GM12892 (cell line): ENCODE data around the gene EFNB2.

Source experiments
- DNase-seq: peaks from one replicate; pipeline ENCODE4 v3.0.0; 2011; ENCODE audit not compliant: insufficient read length
- FAIRE-seq: peaks from 2 replicates; lab custom pipeline; 2011; peaks lifted over from hg19 to GRCh38; lab: Jason Lieb, UNC
- POLR2A ChIP-seq: IDR thresholded peaks from 2 replicates; pipeline ENCODE4 v1.6.1; 2011; ENCODE audit warnings: low read depth, low read length, control low read depth
- POLR2AphosphoS5 ChIP-seq: IDR thresholded peaks from 2 replicates; pipeline ENCODE4 v1.6.1; 2011; ENCODE audit warnings: low read depth, low read length, control low read depth
- TAF1 ChIP-seq: IDR thresholded peaks from 2 replicates; pipeline ENCODE4 v1.6.1; 2011; ENCODE audit warnings: low read depth, mild to moderate bottlenecking, control low read depth, low read length, borderline replicate concordance

Gene EFNB2

GRCh38 chr13:106529415-106530170, 5.9 kb downstream of the EFNB2 start:
- DNase-seq (no peak), FAIRE-seq (no peak)
- TF ChIP-seq POLR2A (no peak), POLR2AphosphoS5 (no peak), TAF1 (no peak)

- FAIRE-seq (no peak), DNase-seq (no peak)
- TF ChIP-seq TAF1 = no peak
- TF ChIP-seq POLR2AphosphoS5 = no peak
- no peak for TF ChIP-seq POLR2A
Measured at GRCh38 chr13:106528718-106529414, 6.6 kb downstream of the EFNB2 start.

- TF ChIP-seq POLR2AphosphoS5 = no peak
- no peak for TF ChIP-seq POLR2A
- no peak for TF ChIP-seq TAF1
- FAIRE-seq = no peak
- no peak for DNase-seq
Measured at GRCh38 chr13:106527826-106528225, 7.6 kb downstream of the EFNB2 start.

GRCh38 chr13:106527445-106527801, 8.0 kb downstream of the EFNB2 start:
- FAIRE-seq = no peak
- TF ChIP-seq POLR2A = no peak
- no peak for TF ChIP-seq POLR2AphosphoS5
- DNase-seq = no peak

GRCh38 chr13:106526738-106527444, 8.6 kb downstream of the EFNB2 start:
- TF ChIP-seq TAF1 = no peak
- no peak for TF ChIP-seq POLR2A
- no peak for TF ChIP-seq POLR2AphosphoS5
- DNase-seq (no peak), FAIRE-seq (no peak)

GRCh38 chr13:106525865-106526264, 9.6 kb downstream of the EFNB2 start:
- DNase-seq (no peak), FAIRE-seq (no peak)
- TF ChIP-seq POLR2A (no peak), POLR2AphosphoS5 (no peak)

GRCh38 chr13:106524108-106524507, 11.4 kb downstream of the EFNB2 start:
- FAIRE-seq (no peak), DNase-seq (no peak)
- no peak for TF ChIP-seq POLR2AphosphoS5
- TF ChIP-seq TAF1 = no peak
- no peak for TF ChIP-seq POLR2A

- DNase-seq = no peak
- no peak for FAIRE-seq
- no peak for TF ChIP-seq POLR2A
- no peak for TF ChIP-seq TAF1
- TF ChIP-seq POLR2AphosphoS5 = no peak
Measured at GRCh38 chr13:106523576-106523975, 11.9 kb downstream of the EFNB2 start.

GRCh38 chr13:106522898-106523525, 12.4 kb downstream of the EFNB2 start:
- TF ChIP-seq POLR2AphosphoS5 (no peak), POLR2A (no peak), TAF1 (no peak)
- FAIRE-seq (no peak), DNase-seq (no peak)

GRCh38 chr13:106522112-106522705, 13.3 kb downstream of the EFNB2 start:
- no peak for FAIRE-seq
- DNase-seq = no peak
- TF ChIP-seq TAF1 (no peak), POLR2AphosphoS5 (no peak), POLR2A (no peak)

GRCh38 chr13:106521095-106521799, 14.2 kb downstream of the EFNB2 start:
- DNase-seq = no peak
- no peak for TF ChIP-seq TAF1
- no peak for TF ChIP-seq POLR2A
- TF ChIP-seq POLR2AphosphoS5 = no peak
- no peak for FAIRE-seq
